HG03469 (cell line): ENCODE measurements around the gene PLPP3.
A peak's percentile ranks its signal among the peaks of the same experiment; 100 is the strongest.

Experiments used
- ATAC-seq: cut with Tn5 transposase; IDR thresholded peaks from one replicate; pipeline ENCODE4 v1.9.1; 2021; ENCODE audit warnings: mild to moderate bottlenecking, moderate library complexity, moderate number of reproducible peaks; ENCODE audit not compliant: unreplicated experiment

PLPP3 gene

DNA sequence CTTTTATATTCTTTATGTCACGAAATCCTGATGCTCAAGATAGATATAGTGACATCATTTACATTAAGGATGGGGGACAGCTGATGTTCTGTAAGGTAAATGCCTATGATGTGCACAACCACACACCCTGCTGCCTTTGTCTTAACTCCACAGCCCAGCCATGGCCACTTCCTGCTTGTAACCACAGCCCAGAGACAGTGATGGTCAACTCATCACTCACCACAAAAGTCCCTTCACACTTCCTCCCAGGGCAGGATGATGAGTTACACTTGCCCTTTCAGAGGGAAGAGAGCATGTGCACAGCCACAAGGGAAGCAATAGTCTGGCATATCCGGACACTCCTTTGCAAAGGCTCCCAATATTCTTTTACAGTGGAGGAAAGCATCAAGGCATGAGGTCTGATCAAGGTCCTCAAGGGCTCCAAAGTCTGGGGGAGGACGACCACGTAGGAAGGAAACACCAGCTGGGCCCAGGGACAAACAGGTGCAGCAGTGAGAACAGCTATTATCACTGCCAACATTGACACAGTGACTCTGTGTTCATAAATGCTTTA, 53.8 kb downstream of the PLPP3 start:
- peak; percentile 69 for ATAC-seq

DNA sequence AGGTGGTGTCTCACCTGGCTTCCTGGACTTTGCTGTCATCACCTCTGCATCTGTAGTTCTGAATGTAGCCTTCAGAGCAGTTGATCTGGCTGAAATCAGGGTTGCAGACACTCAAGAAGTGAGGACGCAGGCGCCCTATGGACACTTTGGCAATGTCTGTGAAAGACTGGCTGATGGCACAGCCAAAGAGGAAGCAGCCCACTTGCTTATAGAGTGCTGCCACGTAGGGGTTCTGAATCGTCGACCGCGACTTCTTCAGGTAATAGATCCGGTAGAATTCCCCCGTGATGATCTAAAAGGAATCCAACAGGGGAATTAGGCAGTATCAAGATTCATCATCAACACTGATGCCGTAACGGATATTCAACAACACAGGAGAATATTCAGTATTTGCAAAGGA, 55.1 kb downstream of the PLPP3 start:
- ATAC-seq: no peak

DNA sequence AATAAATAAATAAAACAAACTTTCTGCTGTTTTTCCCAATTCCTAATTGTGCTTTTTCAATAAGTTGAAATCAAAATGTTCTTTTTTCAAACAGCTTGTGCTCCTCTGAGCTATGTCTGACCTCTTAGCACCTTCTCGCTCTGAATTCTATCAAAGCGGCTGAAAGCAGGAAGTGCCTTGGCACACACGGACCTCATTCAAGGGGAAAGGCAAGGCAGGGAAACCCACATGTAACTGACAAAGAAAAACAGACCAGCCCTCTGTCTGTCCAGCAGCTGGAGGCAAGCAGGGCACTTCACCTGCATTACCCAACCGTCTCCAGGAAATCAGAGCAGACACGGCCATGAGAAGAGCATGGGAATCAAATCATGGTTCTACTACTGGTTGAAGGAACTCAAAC, 56.7 kb downstream of the PLPP3 start:
- no peak for ATAC-seq

DNA sequence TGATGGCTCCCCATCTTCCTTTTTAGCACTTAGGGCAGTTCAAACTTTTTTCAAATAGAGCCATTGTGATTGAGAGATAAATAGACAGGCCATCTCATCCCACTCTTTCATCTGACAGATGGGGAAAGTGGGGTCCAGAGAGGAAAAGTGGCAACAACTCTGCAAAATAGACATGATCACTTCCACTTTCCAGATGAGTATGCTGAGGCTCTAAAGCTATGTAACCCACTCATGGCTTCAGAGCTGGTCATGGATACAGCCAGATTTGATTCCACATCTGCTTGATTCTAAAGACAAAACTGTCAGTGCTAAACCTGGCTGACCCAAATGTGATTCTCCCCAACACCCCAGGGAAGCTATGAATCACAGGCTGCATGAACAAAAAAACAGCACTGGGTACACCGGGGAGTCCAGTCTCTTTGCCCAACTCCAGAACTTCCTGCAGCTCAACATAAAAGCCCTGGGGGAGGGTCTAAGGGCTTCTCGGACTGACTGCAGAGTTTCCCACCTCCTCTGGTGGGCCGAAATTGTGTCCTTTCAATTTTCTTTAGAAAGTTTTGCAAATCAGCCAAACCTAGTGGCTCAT, 59.3 kb downstream of the PLPP3 start:
- ATAC-seq: no peak

DNA sequence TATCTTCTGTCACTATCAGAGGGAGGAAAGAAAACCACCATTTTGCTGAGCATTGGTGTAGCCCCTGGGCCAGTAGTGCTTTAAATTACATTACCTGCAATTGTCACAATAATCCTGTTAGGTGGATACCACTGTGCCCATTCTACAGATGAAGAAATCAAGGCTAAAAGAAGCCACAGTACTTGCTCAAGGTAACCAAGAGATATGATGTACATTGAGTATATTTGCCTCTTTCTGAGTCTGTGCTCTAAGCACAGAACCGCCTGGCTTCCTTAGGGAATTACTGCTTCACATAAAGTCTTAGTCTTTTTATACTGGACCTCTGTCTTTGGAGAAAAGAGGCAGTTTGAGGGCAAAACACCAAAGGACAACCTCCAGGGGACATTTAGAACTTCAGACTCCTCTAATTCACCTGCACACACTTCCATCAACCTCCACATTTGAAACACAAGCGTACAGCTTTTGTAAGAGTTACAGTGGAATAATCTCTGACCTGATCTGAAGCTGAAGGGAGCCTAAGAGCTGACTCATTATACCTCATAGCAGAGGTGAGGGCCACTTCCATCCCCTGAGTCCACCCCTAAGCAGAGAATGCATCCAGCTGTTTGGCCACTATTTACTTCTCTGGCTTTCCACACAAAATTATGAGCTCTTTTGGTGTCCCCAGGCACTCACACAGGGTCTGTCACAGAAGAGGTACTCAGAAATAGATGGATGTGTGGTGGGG, 61.8 kb downstream of the PLPP3 start:
- no peak for ATAC-seq

DNA sequence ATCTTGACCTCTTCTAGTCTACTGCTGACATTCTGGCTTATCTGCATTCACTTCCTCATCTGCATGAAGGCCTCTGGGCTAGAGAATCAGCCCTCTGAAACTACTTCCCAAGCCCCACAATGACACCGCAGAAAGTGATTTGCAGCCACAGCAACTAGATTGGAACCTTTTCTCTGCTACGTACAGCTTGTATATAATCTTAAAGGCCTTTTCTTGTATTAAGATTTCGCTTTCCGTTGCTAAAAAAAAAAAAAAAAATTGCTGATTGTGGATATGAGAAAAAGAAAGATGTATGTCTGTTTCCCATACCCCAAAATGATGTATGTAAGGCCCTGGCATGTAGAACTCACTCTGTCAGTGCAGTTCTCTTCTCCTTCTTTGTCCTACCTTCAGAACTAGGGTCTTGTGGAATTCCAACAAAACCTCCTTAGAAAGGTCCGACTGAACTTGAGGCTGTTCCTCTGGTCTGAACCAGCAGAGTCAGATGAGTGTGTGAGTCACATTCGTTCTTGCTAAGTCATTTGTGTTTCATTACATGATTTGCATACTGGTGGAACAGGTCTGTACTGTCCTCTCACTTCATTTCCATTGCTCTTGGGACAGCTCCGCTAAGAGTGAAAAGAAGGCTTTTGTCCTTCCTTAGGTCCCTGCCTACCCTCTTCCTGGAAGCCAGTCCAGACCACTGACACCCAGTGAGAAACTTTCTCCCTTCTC, 62.7 kb downstream of the PLPP3 start:
- peak; percentile 93 for ATAC-seq

DNA sequence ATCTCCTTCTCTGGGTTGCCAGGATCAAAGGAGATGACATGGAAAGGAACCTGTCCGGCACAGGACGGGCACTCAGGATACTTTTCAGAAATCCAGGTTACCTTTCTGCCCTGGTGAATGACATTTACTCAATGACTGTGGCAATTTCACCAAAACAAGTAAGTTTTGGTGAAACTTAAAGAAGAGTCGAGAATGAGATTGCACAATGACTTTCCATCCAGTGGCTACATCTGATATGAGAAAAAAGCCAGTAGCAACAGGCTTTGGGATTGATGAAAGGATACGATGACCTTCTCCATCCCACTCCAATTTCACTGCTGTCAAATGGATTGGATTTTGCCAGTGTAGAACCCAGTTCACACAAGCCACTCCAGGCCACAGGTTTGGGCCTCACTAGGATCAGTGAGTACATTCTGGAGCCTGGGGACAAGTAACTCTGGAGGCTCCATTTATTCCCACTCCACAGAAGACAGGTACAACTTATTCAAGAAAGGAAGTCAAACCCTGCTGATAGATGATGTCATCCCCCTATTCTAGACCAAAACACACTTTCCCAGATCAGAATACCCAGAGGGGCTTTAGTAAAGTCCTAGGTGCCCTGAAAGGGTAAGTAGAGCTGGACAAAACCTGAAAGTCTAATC, 63.3 kb downstream of the PLPP3 start:
- no peak for ATAC-seq

DNA sequence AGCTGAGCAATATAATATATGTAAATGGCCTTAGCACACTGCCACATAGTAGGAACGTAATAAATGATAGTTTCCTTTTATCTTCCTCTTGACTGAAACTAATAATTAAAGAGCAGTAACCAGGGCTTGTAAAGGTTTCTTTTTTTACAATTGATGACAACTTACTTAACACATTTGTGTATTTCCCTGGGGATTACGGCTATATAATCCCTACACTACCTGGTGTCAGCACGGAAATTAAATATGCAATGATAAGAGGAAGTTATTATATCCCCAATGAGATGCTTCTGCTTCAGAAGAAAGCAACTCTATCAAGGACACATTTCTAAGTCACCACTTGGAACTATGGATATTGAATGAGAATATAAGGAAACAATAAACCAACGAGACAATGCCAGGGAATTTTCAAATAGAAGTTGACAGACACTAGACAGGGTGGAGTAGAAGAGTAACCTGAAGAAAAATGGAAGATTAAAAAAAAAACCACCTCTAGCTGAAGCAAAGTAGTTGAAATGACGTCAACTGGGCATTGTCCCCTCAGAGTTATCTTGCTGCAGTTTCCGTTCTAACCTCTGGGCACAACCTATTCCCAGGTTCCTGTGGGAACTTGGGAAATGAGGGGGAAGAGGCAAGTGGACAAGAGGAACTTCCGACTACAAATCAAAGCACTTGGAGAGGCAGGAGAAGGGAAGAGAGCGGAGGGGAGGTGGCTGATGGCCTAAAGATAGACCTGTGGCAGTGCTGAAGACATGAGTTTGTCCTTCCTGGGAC, 66.5 kb downstream of the PLPP3 start:
- no peak for ATAC-seq

DNA sequence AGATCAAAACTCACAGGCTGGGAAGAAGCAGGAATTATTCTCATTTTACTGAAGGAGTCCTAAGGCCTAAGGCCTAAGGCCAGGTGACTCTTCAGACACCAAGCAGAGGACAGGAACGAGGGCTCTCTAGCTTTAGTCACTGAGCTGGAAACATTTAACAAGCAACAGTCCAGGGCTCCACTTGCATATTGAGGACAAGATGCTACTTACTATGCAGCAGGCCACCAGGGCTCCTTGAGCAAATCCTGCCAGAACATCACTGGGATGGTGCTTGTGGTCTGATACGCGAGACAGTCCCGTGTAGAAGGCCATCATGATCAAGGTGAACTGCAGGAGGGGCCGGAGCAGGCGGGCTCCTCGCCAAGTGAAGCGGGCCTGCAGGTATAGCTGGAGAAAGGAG, 67.6 kb downstream of the PLPP3 start:
- no peak for ATAC-seq

DNA sequence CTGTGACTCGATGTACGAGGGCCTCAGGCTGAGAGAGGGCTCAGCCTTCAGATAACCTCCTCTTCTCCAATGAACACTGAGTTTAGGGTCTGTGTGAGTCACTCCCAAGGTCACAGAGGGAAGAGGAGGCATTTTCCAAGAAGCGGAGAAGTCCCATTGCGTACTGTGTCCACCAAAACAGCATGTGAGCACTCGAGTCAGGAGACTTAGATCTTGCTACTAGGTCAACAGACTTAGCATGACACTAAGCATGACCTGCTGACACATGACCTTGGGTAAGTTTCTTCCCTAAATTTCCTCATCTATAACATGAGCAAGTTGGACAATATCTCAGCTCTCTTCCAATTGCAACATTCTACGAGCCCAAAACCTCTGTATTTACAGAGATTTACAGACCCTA, 68.0 kb downstream of the PLPP3 start:
- ATAC-seq: no peak

DNA sequence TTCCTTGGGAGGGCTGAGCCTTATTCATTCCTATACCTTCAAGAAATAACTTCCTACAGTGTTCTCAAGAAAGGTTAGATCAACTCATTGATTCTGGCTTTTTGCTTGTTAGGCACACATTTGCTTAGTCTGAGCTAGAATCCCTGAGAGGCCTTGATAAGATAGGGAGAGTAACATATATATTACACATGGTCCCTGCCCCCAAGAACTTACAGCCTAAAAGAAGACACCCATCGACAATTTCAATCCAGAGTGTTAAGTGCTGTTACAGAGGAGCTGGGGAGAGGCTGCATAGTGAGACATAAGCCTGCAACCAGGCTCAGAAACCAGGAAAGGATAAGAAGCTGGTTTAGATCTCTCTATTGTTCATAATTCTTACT, 68.7 kb downstream of the PLPP3 start:
- ATAC-seq: no peak

DNA sequence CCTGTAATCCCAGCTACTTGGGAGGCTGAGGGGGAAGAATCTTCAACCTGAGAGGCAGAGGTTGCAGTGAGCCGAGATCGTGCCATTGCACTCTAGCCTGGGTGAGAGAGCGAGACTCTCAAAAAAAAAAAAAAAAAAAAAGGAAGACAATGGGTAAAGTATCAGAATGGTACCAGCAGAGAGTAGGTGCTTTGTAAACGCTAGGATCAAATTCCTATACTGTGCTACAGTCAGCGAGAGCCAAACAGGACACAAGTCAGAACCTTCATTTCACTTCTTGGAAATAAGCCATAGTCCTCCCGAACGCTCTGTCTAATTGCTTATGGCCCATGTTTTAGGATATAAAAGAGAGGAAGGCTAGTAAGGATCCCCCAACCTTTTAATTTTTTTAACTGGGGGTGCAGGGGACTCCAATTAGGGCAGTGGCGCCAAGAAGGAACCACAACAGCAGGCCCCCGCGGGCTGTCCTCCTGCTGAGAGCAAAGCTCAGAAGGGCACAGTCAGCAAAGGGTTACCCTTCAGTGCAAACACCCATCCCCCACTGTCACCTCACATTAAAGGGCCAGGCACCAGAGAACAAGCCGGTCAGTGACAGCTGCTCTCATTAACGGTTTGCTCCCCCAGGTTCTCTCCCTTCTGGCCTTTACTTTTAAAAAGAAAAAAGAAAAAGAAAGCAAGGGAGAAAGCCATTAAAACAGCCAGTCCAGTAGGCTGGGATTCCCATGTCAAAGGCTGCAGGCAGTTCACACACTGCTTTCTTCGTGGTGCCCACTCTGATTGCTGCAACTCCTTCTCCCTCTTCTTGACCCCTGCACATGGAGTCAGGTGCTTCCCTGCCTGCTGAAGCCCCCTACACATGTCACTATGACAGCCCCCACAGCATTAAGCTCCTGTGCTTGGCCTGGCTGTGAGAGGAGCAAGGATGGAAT, 69.4 kb downstream of the PLPP3 start:
- ATAC-seq: no peak

DNA sequence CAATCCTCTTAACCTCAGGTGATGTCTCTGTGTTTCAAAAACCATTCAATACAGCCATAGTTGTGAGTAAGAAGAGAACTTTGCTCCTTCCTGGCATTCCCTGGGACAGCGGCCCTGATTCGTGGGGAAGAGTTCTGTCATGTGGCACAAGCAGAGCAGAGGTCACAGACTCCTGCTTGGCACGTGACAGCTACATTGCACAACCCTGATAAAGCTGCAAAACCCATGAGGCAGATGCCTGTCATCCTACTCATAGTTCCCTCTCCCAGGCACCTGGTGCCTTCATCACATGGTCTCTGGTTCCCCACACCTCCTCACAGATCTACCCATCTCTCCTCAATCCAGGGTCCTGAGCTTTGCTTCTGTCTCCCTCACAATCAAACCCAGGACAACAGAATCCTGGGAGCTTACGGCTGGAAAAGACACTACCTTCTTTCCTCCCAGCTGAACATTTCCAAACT, 70.8 kb downstream of the PLPP3 start:
- ATAC-seq: no peak

DNA sequence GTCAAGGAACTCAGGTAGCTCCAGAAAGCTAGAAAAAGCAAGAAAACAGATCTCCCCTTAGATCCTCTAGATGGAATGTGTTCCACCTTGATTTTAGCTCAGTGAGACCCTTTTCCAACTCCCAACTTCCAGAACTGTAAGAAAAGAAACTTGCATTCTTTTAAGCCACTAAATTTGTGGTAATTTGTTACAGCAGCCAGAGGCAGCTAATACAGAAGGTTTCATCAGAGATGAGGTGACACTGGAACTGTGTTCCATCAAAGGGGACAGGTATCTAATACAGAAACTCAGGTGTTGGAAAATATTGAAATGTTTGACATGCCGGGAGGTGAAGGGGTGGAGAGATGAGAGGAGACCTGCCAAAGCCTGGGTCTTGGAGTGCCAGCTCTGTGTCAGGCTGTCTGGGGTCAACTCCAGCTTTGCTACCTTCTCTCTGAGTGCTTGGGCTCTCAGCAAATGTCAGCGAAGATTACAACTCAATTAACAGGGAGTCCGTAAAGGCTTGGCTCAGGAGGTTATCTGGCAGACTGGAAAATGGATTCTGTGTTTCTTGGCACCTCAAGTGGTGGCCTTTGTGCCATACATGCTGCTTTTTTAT, 71.3 kb downstream of the PLPP3 start:
- ATAC-seq: no peak

DNA sequence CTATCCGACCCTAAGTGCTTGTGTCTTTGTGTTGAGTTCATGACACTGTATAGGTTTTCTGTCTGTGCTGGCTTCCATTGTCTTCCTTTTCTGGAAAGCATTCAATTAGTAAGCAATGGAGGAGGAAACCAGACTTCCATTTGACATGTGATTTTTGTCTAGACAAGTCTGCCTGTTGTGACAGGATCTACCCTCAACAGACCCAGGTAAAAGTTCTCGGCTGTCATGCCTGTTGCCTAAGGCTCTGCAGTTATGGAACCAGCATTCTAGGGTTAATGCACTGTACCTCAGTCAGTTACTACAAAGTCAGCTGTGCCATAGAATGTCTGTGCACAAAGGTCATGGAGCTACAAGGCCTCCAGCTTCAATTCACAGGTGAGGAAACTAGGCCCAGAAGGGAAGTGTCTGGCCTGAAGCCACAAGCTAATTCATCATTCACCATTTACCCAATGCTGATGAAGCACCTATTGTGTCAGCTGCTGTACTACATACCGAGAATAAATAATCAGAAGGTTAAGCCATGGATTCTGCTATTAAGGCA, 72.3 kb downstream of the PLPP3 start:
- no peak for ATAC-seq

DNA sequence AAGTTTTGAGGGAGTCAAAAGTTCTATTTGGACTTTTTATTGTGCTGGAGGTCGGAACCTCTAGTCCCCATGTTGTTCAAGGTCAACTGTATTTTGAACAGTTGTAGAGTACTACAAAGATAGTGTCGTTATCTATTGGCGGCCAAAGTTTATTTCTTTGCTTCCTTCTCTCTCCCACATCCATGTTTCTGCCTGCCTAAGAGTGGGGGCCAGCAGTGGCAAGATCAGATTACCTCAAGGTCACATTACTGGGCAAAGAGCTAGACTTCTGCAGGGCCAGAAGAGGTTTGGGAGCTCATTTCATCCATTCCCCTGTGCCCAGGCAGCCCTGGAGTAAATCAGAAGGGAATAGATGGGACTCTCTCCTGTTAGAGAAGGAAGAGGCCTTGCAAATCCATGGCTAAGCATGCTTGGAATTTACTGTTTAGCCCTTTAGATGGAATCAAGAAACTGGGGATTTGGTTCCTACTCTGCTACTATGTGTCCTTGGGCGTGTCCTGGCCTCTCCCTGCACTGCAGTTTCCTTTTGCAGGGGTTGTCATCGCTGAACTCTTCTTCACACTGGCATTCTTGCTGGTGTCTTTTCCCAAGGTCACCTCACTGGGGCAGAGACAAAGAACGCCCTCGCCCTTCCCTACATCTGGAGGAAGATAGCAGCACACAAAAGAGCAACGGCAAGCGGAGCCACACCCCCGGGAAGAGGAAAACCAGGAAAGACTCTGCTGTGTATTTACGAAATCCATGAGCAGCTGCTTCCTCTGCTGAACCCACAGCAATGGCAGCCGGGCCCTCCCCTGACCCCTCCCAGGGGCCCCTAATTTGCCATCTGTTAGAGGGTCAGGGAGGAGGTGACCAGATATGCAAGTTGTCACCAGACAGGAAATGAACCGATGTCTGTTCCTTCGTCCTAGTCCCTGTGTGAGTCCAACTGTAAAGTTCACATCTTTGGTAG, 73.3 kb downstream of the PLPP3 start:
- ATAC-seq: no peak

DNA sequence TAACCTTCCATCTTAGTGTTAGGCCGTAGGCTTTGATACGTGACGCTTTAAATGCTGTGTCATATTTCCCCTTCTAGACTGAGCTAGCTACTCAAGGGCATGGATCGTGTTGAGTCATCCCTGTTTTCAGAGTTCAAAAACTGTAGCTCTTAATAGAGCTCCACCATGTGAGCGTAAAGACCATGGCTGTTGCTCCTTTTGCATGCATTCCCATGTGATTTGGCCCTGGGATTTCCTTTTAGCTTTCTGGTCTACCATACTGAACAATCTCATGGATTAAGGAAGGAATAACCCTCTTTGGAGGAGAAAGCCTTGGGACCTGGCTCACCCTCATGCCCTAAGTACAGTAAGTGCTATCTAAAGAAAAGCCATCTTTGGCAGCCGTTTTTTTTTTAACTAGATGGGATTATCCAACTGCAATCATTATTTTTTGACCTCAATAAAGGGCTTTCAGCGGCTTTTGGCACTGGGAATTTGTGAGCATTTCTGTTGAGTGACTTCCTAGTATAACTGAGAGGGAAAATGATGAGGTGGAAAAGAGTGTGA, 76.6 kb downstream of the PLPP3 start:
- no peak for ATAC-seq
